Vagina (tissue), 2 donors: Measurements from ENCODE around the gene PCBP3.

ENCODE experiments used
- CTCF ChIP-seq, 3 experiments: fragments of 450-650 bp in 2 of 3; fragments of 200-600 bp in 1 of 3; sonication (generic) in 1 of 3; IDR thresholded peaks; one replicate each; pipeline ENCODE4 v1.5.1; 2017 to 2019; ENCODE audit warnings: antibody characterized with exemption in 3 of 3, mild to moderate bottlenecking in 2 of 3, moderate library complexity in 2 of 3
- POLR2A ChIP-seq, 2 donors: fragments of 450-650 bp; IDR thresholded peaks; one replicate each; pipeline ENCODE4 v1.6.1; 2017; ENCODE audit warnings: antibody characterized with exemption in 2 of 2, mild to moderate bottlenecking in 2 of 2, moderate library complexity in 2 of 2

GRCh38 chr21:45742247-45742646 is 98.7 kb downstream of the PCBP3 start:
- TF ChIP-seq POLR2A (IDR thresholded peaks at IDR 0.05) (no peak), CTCF (IDR thresholded peaks at IDR 0.05) (no peak)
